Neural progenitor cell (in vitro differentiated cells): ENCODE data around the gene COX19.

Experiments
- CTCF ChIP-seq: fragments of 200-600 bp; sonication (generic); IDR thresholded peaks from 2 replicates; pipeline ENCODE4 v1.5.1; 2017; ENCODE audit warnings: antibody characterized with exemption, mild to moderate bottlenecking
- EZH2 ChIP-seq: fragments of 200-600 bp; sonication (generic); IDR thresholded peaks from 2 replicates; pipeline ENCODE4 v1.6.1; 2017; ENCODE audit warnings: antibody characterized with exemption, mild to moderate bottlenecking, moderate library complexity

- TF ChIP-seq CTCF (no peak), EZH2 (no peak)
These were observed 39.3 kb upstream of the COX19 start for GRCh38 chr7:1014681-1015080.
